HEK293 (cell line): ENCODE results near the gene HSD17B13.

Source experiments
- CTCF ChIA-PET: fragments of 350-600 bp; formaldehyde crosslinking; extraction: SDS; loops from one replicate; lab custom pipeline; 2021; ENCODE audit warnings: antibody characterized with exemption; lab: Yijun Ruan, JAX
- POLR2A ChIA-PET: fragments of 300-600 bp; formaldehyde crosslinking; extraction: SDS; loops from one replicate; lab custom pipeline; 2020; ENCODE audit warnings: antibody characterized with exemption, inconsistent platforms; lab: Yijun Ruan, JAX
- H3K27ac ChIP-seq: fragments of 200-500 bp; sonication (Bioruptor generic); 2 replicates; pipeline ENCODE4 v1.5.1; 2014; ENCODE audit warnings: low read depth, low read length, control low read depth, inconsistent platforms; ENCODE audit errors: extremely low read depth
- H3K36me3 ChIP-seq, 2 experiments: fragments of 200-500 bp in 1 of 2; sonication (Bioruptor generic) in 1 of 2; 1 replicate in 1 of 2; 2 replicates in 1 of 2; pipeline ENCODE4 v1.5.1; 2014 to 2017; ENCODE audit warnings: inconsistent platforms in 2 of 2, low read length in 2 of 2; ENCODE audit not compliant: control insufficient read depth in 2 of 2, insufficient read depth in 1 of 2
- H3K4me1 ChIP-seq: fragments of 200-500 bp; sonication (Bioruptor generic); 2 replicates; pipeline ENCODE4 v1.5.1; 2014; ENCODE audit warnings: mild to moderate bottlenecking, low read length, inconsistent platforms; ENCODE audit not compliant: control insufficient read depth, insufficient read depth
- H3K4me3 ChIP-seq: 2 replicates; pipeline ENCODE4 v1.5.1; 2011; ENCODE audit warnings: low read depth, mild to moderate bottlenecking, control low read depth, low read length, moderate library complexity
- H3K9me3 ChIP-seq: fragments of 200-500 bp; sonication (Bioruptor generic); 2 replicates; pipeline ENCODE4 v1.5.1; 2014; ENCODE audit warnings: low read depth, low read length, inconsistent platforms; ENCODE audit not compliant: control insufficient read depth, insufficient read depth
- BCL11B ChIP-seq: fragments of 450-650 bp; formaldehyde crosslinking; IDR thresholded peaks from 2 replicates; pipeline ENCODE4 v1.5.1; 2016; ENCODE audit warnings: low read depth, missing biosample characterization, missing genetic modification characterization
- EGR2 ChIP-seq: fragments of 450-650 bp; formaldehyde crosslinking; IDR thresholded peaks from 2 replicates; pipeline ENCODE4 v1.5.1; 2016; ENCODE audit warnings: low read depth, missing biosample characterization, missing genetic modification characterization
- OSR2 ChIP-seq: fragments of 450-650 bp; formaldehyde crosslinking; IDR thresholded peaks from 2 replicates; pipeline ENCODE4 v1.5.1; 2016; ENCODE audit warnings: missing biosample characterization, missing genetic modification characterization
- SP3 ChIP-seq: fragments of 450-650 bp; formaldehyde crosslinking; IDR thresholded peaks from 2 replicates; pipeline ENCODE4 v1.5.1; 2016; ENCODE audit warnings: missing biosample characterization, missing genetic modification characterization
- ZNF112 ChIP-seq: fragments of 450-650 bp; formaldehyde crosslinking; IDR thresholded peaks from 2 replicates; pipeline ENCODE4 v1.5.0; 2017; ENCODE audit warnings: missing biosample characterization, missing genetic modification characterization
- ZNF114 ChIP-seq: fragments of 450-650 bp; formaldehyde crosslinking; IDR thresholded peaks from 2 replicates; pipeline ENCODE4 v1.5.0; 2017; ENCODE audit warnings: missing biosample characterization, missing genetic modification characterization
- ZNF16 ChIP-seq: fragments of 450-650 bp; formaldehyde crosslinking; IDR thresholded peaks from 2 replicates; pipeline ENCODE4 v1.5.1; 2016; ENCODE audit warnings: low read depth, missing biosample characterization, missing genetic modification characterization
- ZNF223 ChIP-seq: fragments of 450-650 bp; formaldehyde crosslinking; IDR thresholded peaks from 2 replicates; pipeline ENCODE4 v1.5.1; 2016; ENCODE audit warnings: missing biosample characterization, missing genetic modification characterization
- ZNF350 ChIP-seq: fragments of 450-650 bp; formaldehyde crosslinking; IDR thresholded peaks from 2 replicates; pipeline ENCODE4 v1.5.0; 2017; ENCODE audit warnings: missing biosample characterization, mild to moderate bottlenecking, missing genetic modification characterization
- ZNF37A ChIP-seq: fragments of 450-650 bp; IDR thresholded peaks from 2 replicates; pipeline ENCODE4 v1.5.1; 2018; ENCODE audit warnings: missing biosample characterization, missing genetic modification characterization
- ZNF530 ChIP-seq: fragments of 450-650 bp; formaldehyde crosslinking; IDR thresholded peaks from 2 replicates; pipeline ENCODE4 v1.5.1; 2016; ENCODE audit warnings: low read depth, missing biosample characterization, missing genetic modification characterization
- ZNF600 ChIP-seq: fragments of 450-650 bp; formaldehyde crosslinking; IDR thresholded peaks from 2 replicates; pipeline ENCODE4 v1.5.1; 2016; ENCODE audit warnings: missing biosample characterization, missing genetic modification characterization
- ZNF654 ChIP-seq: fragments of 450-650 bp; formaldehyde crosslinking; IDR thresholded peaks from 2 replicates; pipeline ENCODE4 v1.5.1; 2016; ENCODE audit warnings: low read depth, missing biosample characterization, missing genetic modification characterization
- ZNF707 ChIP-seq: fragments of 450-650 bp; formaldehyde crosslinking; IDR thresholded peaks from 2 replicates; pipeline ENCODE4 v1.5.1; 2016; ENCODE audit warnings: missing biosample characterization, missing genetic modification characterization
- ZNF785 ChIP-seq: fragments of 450-650 bp; formaldehyde crosslinking; IDR thresholded peaks from 2 replicates; pipeline ENCODE4 v1.5.1; 2016; ENCODE audit warnings: missing biosample characterization, missing genetic modification characterization
- ZXDB ChIP-seq: fragments of 450-650 bp; formaldehyde crosslinking; IDR thresholded peaks from 2 replicates; pipeline ENCODE4 v1.5.1; 2016; ENCODE audit warnings: missing biosample characterization, missing genetic modification characterization
- TF ChIP-seq, protein P1 (sequence below): fragments of 450-650 bp; formaldehyde crosslinking; IDR thresholded peaks from 2 replicates; pipeline ENCODE4 v1.5.1; 2017; ENCODE audit warnings: missing biosample characterization, missing genetic modification characterization
- TF ChIP-seq, protein P2 (sequence below): fragments of 450-650 bp; formaldehyde crosslinking; IDR thresholded peaks from 2 replicates; pipeline ENCODE4 v1.5.0; 2017; ENCODE audit warnings: missing biosample characterization, missing genetic modification characterization, borderline replicate concordance
- TF ChIP-seq, protein P3 (sequence below): fragments of 450-650 bp; formaldehyde crosslinking; IDR thresholded peaks from 2 replicates; pipeline ENCODE4 v1.5.1; 2016; ENCODE audit warnings: missing biosample characterization, missing genetic modification characterization
- TF ChIP-seq, protein P4 (sequence below): fragments of 450-650 bp; formaldehyde crosslinking; IDR thresholded peaks from 2 replicates; pipeline ENCODE4 v1.5.1; 2016; ENCODE audit warnings: missing biosample characterization, missing genetic modification characterization

Gene HSD17B13

DNA sequence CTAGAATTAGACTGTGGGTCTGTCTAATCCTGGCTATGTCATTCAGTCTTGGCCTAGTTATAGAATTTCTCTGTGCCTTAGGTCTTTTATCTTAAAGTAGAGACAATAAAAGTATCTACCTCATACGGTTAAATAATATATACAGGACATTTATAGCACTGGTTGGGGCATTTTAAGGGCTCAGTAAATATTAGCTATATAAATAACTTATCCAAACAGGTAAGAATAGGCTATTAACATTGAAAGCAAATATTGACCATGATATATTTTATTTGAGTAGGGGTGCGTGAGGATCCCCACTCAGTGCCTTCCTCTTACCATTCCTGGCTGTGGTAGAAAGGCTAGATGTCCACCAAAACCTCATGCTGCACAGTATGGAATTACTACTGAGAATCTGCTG lies 47.4 kb downstream of the HSD17B13 start:
- no peaks in the 10 kb centered on the region for H3K9me3 ChIP-seq
- ChIA-PET CTCF (no interaction called here), POLR2A (no interaction called here)
- no peak overlapping the region for H3K4me3 ChIP-seq
- H3K27ac ChIP-seq: no peak overlapping the region
- no peaks in the 10 kb centered on the region for H3K4me1 ChIP-seq
- no peaks in the 10 kb centered on the region for H3K36me3 ChIP-seq
- TF ChIP-seq ZNF37A (tag by site-specific recombination) (no peak), ZNF654 (no peak), ZNF114 (no peak), ZNF112 (no peak), ZNF16 (tag by site-specific recombination) (no peak), BCL11B (tag by site-specific recombination) (no peak)
- TF ChIP-seq, protein P1, sequence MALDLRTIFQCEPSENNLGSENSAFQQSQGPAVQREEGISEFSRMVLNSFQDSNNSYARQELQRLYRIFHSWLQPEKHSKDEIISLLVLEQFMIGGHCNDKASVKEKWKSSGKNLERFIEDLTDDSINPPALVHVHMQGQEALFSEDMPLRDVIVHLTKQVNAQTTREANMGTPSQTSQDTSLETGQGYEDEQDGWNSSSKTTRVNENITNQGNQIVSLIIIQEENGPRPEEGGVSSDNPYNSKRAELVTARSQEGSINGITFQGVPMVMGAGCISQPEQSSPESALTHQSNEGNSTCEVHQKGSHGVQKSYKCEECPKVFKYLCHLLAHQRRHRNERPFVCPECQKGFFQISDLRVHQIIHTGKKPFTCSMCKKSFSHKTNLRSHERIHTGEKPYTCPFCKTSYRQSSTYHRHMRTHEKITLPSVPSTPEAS (tag by site-specific recombination): no peak
- TF ChIP-seq, protein P2, sequence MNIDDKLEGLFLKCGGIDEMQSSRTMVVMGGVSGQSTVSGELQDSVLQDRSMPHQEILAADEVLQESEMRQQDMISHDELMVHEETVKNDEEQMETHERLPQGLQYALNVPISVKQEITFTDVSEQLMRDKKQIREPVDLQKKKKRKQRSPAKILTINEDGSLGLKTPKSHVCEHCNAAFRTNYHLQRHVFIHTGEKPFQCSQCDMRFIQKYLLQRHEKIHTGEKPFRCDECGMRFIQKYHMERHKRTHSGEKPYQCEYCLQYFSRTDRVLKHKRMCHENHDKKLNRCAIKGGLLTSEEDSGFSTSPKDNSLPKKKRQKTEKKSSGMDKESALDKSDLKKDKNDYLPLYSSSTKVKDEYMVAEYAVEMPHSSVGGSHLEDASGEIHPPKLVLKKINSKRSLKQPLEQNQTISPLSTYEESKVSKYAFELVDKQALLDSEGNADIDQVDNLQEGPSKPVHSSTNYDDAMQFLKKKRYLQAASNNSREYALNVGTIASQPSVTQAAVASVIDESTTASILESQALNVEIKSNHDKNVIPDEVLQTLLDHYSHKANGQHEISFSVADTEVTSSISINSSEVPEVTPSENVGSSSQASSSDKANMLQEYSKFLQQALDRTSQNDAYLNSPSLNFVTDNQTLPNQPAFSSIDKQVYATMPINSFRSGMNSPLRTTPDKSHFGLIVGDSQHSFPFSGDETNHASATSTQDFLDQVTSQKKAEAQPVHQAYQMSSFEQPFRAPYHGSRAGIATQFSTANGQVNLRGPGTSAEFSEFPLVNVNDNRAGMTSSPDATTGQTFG (tag by site-specific recombination): no peak

DNA sequence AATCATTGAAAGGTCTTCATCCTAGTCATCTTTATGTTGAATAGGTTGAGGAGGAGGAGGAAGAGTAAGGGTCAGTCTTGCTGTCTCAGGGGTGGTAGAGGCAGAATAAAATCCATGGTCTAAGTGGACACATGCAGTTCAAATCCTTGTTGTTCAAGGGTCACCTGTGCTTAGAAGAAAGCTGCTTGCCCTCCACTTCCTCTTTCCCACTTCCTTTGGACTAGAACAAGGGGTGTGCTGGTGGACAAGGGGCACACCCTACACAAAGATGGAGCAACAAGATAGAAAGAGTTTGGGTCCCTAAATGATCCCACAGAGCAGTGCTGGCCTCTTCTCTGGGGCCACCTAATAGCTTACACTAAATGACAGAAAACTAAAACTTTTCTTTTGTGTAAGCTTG lies 47.9 kb downstream of the HSD17B13 start:
- POLR2A ChIA-PET: no interaction called here
- no peaks in the 10 kb centered on the region for H3K4me1 ChIP-seq
- H3K4me3 ChIP-seq: no peak overlapping the region
- H3K9me3 ChIP-seq: no peaks in the 10 kb centered on the region
- TF ChIP-seq ZNF600 (tag by site-specific recombination): no peak
- TF ChIP-seq ZNF785 (tag by site-specific recombination): no peak
- TF ChIP-seq, protein P3, sequence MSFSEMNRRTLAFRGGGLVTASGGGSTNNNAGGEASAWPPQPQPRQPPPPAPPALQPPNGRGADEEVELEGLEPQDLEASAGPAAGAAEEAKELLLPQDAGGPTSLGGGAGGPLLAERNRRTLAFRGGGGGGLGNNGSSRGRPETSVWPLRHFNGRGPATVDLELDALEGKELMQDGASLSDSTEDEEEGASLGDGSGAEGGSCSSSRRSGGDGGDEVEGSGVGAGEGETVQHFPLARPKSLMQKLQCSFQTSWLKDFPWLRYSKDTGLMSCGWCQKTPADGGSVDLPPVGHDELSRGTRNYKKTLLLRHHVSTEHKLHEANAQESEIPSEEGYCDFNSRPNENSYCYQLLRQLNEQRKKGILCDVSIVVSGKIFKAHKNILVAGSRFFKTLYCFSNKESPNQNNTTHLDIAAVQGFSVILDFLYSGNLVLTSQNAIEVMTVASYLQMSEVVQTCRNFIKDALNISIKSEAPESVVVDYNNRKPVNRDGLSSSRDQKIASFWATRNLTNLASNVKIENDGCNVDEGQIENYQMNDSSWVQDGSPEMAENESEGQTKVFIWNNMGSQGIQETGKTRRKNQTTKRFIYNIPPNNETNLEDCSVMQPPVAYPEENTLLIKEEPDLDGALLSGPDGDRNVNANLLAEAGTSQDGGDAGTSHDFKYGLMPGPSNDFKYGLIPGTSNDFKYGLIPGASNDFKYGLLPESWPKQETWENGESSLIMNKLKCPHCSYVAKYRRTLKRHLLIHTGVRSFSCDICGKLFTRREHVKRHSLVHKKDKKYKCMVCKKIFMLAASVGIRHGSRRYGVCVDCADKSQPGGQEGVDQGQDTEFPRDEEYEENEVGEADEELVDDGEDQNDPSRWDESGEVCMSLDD (tag by site-specific recombination): no peak
- TF ChIP-seq ZNF530 (tag by site-specific recombination): no peak
- TF ChIP-seq, all 188 proteins: peak for 0
- CTCF ChIA-PET: no interaction called here
- Histone ChIP-seq H3K27ac (no peak overlapping the region), H3K36me3 (no peaks in the 10 kb centered on the region)

DNA sequence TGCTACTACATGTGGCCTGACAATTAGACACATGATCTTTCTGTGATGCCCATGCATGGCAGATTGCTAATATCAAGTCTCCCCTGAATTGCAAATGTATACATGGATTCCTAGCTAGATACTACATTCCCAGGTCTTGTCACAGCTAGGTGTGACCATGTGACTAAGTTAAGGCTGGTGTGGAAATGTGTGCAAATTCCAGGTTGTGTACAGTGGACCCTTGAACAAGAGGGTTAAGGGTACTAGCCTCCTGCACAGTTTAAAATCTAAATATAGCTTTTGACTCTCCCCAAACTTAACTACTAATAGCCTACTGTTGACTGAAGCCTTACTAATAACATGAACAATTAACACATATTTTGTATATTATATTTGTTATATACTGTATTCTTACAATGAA lies 48.4 kb downstream of the HSD17B13 start:
- POLR2A ChIA-PET: no interaction called here
- Histone ChIP-seq H3K4me1 (no peaks in the 10 kb centered on the region), H3K27ac (no peak overlapping the region), H3K4me3 (no peak overlapping the region), H3K36me3 (no peaks in the 10 kb centered on the region), H3K9me3 (no peaks in the 10 kb centered on the region)
- CTCF ChIA-PET: no interaction called here
- TF ChIP-seq EGR2 (tag by site-specific recombination) (no peak), OSR2 (tag by site-specific recombination) (no peak), SP3 (tag by site-specific recombination) (no peak), BCL11B (tag by site-specific recombination) (no peak), ZNF112 (no peak), ZNF707 (no peak), ZNF223 (tag by site-specific recombination) (no peak), ZXDB (no peak), ZNF785 (tag by site-specific recombination) (no peak), ZNF350 (tag by site-specific recombination) (no peak)
- TF ChIP-seq, protein P4, sequence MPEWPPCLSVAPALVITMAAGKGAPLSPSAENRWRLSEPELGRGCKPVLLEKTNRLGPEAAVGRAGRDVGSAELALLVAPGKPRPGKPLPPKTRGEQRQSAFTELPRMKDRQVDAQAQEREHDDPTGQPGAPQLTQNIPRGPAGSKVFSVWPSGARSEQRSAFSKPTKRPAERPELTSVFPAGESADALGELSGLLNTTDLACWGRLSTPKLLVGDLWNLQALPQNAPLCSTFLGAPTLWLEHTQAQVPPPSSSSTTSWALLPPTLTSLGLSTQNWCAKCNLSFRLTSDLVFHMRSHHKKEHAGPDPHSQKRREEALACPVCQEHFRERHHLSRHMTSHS (tag by site-specific recombination): no peak
